Thoracic aorta (tissue), 2 donors: Measurements from ENCODE around the gene MAGI1. TPM values are rescaled to one million over a fixed set of nuclear protein-coding genes. Genes with fewer than 3 reads are reported as not detected.

ENCODE experiments used
- ATAC-seq: fragments of 150-250 bp; one replicate; pipeline ENCODE4 v1.8.0; 2017; ENCODE audit warnings: low read depth; ENCODE audit not compliant: insufficient number of reproducible peaks, low FRiP score
- DNase-seq: peaks from one replicate; pipeline ENCODE4 v3.0.0-alpha.2; 2020; ENCODE audit warnings: low spot score
- H3K27ac ChIP-seq, 2 donors: fragments of 200-600 bp; sonication (generic); 1 replicate in 1 of 2; 2 replicates in 1 of 2; pipeline ENCODE4 v1.5.1; 2016; ENCODE audit warnings: mild to moderate bottlenecking in 2 of 2, moderate library complexity in 2 of 2
- H3K27me3 ChIP-seq: fragments of 200-600 bp; sonication (generic); replicated peaks from 2 replicates; pipeline ENCODE4 v1.6.0; 2016; ENCODE audit warnings: mild to moderate bottlenecking; ENCODE audit not compliant: insufficient read depth
- H3K36me3 ChIP-seq: fragments of 200-600 bp; sonication (generic); one replicate; pipeline ENCODE4 v1.5.1; 2016
- H3K4me1 ChIP-seq, 2 donors: fragments of 200-600 bp; sonication (generic); 1 replicate in 1 of 2; 2 replicates in 1 of 2; pipeline versions ENCODE4 v1.5.1 to v1.6.0; 2016; ENCODE audit warnings: low read depth in 2 of 2, mild to moderate bottlenecking in 1 of 2; ENCODE audit not compliant: control insufficient read depth in 1 of 2
- H3K4me3 ChIP-seq: fragments of 200-600 bp; sonication (generic); 2 replicates; pipeline ENCODE4 v1.5.1; 2016; ENCODE audit warnings: mild to moderate bottlenecking
- H3K9me3 ChIP-seq: fragments of 200-600 bp; sonication (generic); 2 replicates; pipeline ENCODE4 v1.5.1; 2016
- CTCF ChIP-seq: fragments of 200-600 bp; sonication (generic); IDR thresholded peaks from one replicate; pipeline ENCODE4 v1.5.1; 2019; ENCODE audit warnings: antibody characterized with exemption
- total RNA-seq, 2 donors: library from RNA; depleted of rRNA; stranded (reverse); fragments of >200 nt; gene quantifications; one replicate each; pipeline versions ENCODE4 v1.1.0 to v1.2.3, GENCODE V29; 2016

MAGI1 gene
- total RNA-seq, 2 donors from 2014 or later, result 48.2 to 88.5 TPM

- Histone ChIP-seq H3K36me3 (no peaks in the 10 kb centered on the region), H3K9me3 (no peaks in the 10 kb centered on the region), H3K27ac (no peak overlapping the region), H3K4me1 (no peaks in the 10 kb centered on the region), H3K4me3 (no peak overlapping the region), H3K27me3 (no peaks in the 10 kb centered on the region)
- DNase-seq (no peak), ATAC-seq (no peak)
- TF ChIP-seq CTCF, result no peak
These were observed 647.6 kb downstream of the MAGI1 start for GRCh38 chr3:65391068-65391467.

- no peak overlapping the region for H3K27ac ChIP-seq
- no peaks in the 10 kb centered on the region for H3K27me3 ChIP-seq
- no peaks in the 10 kb centered on the region for H3K9me3 ChIP-seq
- H3K4me1 ChIP-seq, result no peaks in the 10 kb centered on the region
- no peak overlapping the region for H3K4me3 ChIP-seq
- ATAC-seq, result no peak
- DNase-seq, result no peak
- H3K36me3 ChIP-seq, result peaks cover 12% of the 10 kb centered on the region
- TF ChIP-seq CTCF, result no peak
These were observed 652.9 kb downstream of the MAGI1 start for GRCh38 chr3:65385805-65386204.

GRCh38 chr3:65381496-65382010 is 657.2 kb downstream of the MAGI1 start:
- no peak for DNase-seq
- Histone ChIP-seq H3K27ac (no peak overlapping the region), H3K27me3 (no peaks in the 10 kb centered on the region), H3K36me3 (peaks cover 19% of the 10 kb centered on the region), H3K4me1 (no peaks in the 10 kb centered on the region), H3K9me3 (no peaks in the 10 kb centered on the region), H3K4me3 (no peak overlapping the region)
- TF ChIP-seq CTCF, result no peak
- ATAC-seq, result no peak

GRCh38 chr3:65379223-65379622 is 659.5 kb downstream of the MAGI1 start:
- Histone ChIP-seq H3K9me3 (no peaks in the 10 kb centered on the region), H3K4me1 (no peaks in the 10 kb centered on the region), H3K4me3 (no peak overlapping the region), H3K27ac (no peak overlapping the region), H3K36me3 (peaks cover 19% of the 10 kb centered on the region), H3K27me3 (no peaks in the 10 kb centered on the region)
- no peak for TF ChIP-seq CTCF
- DNase-seq (no peak), ATAC-seq (no peak)

- Histone ChIP-seq H3K4me1 (no peaks in the 10 kb centered on the region), H3K36me3 (peaks cover 23% of the 10 kb centered on the region), H3K27me3 (no peaks in the 10 kb centered on the region), H3K9me3 (no peaks in the 10 kb centered on the region), H3K4me3 (no peak overlapping the region), H3K27ac (no peak overlapping the region)
- DNase-seq (no peak), ATAC-seq (no peak)
- TF ChIP-seq CTCF, result no peak
These were observed 661.1 kb downstream of the MAGI1 start for GRCh38 chr3:65377637-65378036.
